HG03135 (cell line): ENCODE results near the gene TTLL13.

Source experiments
- ATAC-seq: cut with Tn5 transposase; IDR thresholded peaks from one replicate; pipeline ENCODE4 v1.9.1; 2021; ENCODE audit warnings: mild to moderate bottlenecking, moderate library complexity; ENCODE audit not compliant: unreplicated experiment

TTLL13 gene

GRCh38 chr15:90249203-90249863 is at the start of gene TTLL13:
Gene TTLL13 (plus strand): TSS chr15:90249556. CDS start chr15:90250631, 1,075 bp downstream.
- ATAC-seq = no peak

GRCh38 chr15:90200534-90201129 is 48.7 kb upstream of the TTLL13 start:
- ATAC-seq = peak; percentile 27

- peak; percentile 76 for ATAC-seq
Measured at GRCh38 chr15:90201130-90201943, 48.0 kb upstream of the TTLL13 start, which contains the start of gene SEMA4B. Gene SEMA4B (plus strand): TSS chr15:90201330. CDS start chr15:90201579, 249 bp downstream.

GRCh38 chr15:90201944-90202375 is 47.4 kb upstream of the TTLL13 start:
- ATAC-seq = no peak

- no peak for ATAC-seq
Measured at GRCh38 chr15:90202929-90203328, 46.4 kb upstream of the TTLL13 start.

- no peak for ATAC-seq
Measured at GRCh38 chr15:90203473-90203872, 45.9 kb upstream of the TTLL13 start.

GRCh38 chr15:90203922-90204321 is 45.4 kb upstream of the TTLL13 start:
- no peak for ATAC-seq

GRCh38 chr15:90205050-90205848 is 44.1 kb upstream of the TTLL13 start:
- no peak for ATAC-seq

GRCh38 chr15:90205886-90206285 is 43.5 kb upstream of the TTLL13 start:
- ATAC-seq = no peak

GRCh38 chr15:90207252-90207651 is 42.1 kb upstream of the TTLL13 start:
- no peak for ATAC-seq

- ATAC-seq = no peak
Measured at GRCh38 chr15:90208356-90208755, 41.0 kb upstream of the TTLL13 start.

- no peak for ATAC-seq
Measured at GRCh38 chr15:90209591-90209990, 39.8 kb upstream of the TTLL13 start.

- no peak for ATAC-seq
Measured at GRCh38 chr15:90210593-90210992, 38.8 kb upstream of the TTLL13 start.

- ATAC-seq = no peak
Measured at GRCh38 chr15:90211009-90211408, 38.3 kb upstream of the TTLL13 start.

GRCh38 chr15:90211440-90212143 is 37.8 kb upstream of the TTLL13 start:
- no peak for ATAC-seq

GRCh38 chr15:90212221-90213098 is 36.9 kb upstream of the TTLL13 start:
- ATAC-seq = no peak

GRCh38 chr15:90213122-90213817 is 36.1 kb upstream of the TTLL13 start:
- ATAC-seq = no peak

- no peak for ATAC-seq
Measured at GRCh38 chr15:90213818-90214204, 35.5 kb upstream of the TTLL13 start.
